ENCODE data around the gene CNTNAP5.

Gene CNTNAP5

DNA sequence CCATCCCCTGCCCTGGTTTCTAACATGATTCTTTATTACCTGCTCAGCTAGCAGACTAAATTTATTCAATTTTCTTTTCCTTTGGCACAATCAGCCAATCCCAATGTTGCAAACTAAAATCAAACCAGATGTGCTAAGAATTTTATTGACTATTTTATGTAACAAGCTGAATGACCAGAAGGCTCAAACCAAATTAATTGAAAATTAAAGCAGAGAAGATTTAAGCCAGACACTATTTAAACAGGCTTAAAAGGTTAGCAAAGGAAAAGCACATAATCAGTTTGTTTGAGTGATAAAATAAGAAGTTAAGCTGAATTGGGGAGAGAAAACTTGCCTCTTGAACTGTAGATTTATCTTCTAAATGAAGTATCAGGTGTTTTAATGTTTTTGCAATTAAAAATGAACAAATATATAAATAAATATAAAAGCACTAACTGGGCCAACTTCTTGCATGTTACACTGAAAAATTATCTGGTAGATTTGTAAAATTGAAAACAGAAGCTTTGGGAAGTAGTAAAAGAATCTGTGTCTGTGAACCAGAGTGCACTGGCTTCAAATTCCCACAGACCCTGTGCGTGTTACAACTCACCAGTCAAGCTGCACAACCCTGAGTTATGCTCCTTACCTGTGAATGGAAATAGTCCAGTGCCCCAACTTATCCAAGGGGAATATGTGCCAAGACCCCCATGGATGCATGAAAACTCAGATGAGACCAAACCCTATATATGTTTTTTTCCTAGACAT lies 283.4 kb downstream of the CNTNAP5 start:
- no peaks in the 10 kb centered on the region for H3K9me3 ChIP-seq (ENCODE audit: insufficient read depth, low read depth, low read length)

GRCh38 chr2:124309563-124310138 lies 284.6 kb downstream of the CNTNAP5 start:
- no peaks in the 10 kb centered on the region for H4K20me1 ChIP-seq (ENCODE audit: insufficient read depth, low read length, poor library complexity, severe bottlenecking)
- H3K4me2 ChIP-seq (ENCODE audit: low read depth, low read length, poor library complexity, severe bottlenecking) = no peak overlapping the region
- H3K9ac ChIP-seq (ENCODE audit: low read depth, low read length, poor library complexity, severe bottlenecking) = no peak overlapping the region
- no peak overlapping the region for H2AFZ ChIP-seq (ENCODE audit: low read length)
- TF ChIP-seq CTCF (conservative IDR thresholded peaks at IDR 0.05; ENCODE audit: low read length) (no peak), EZH2phosphoT487 (IDR thresholded peaks at IDR 0.05; ENCODE audit: borderline replicate concordance) (no peak)
- H3K79me2 ChIP-seq (ENCODE audit: insufficient read depth, low read length) = no peaks in the 10 kb centered on the region
- H3K4me3 ChIP-seq (ENCODE audit: low read length, poor library complexity, severe bottlenecking) = no peak overlapping the region
- no peaks in the 10 kb centered on the region for H3K9me3 ChIP-seq (ENCODE audit: insufficient read depth, low read depth, low read length)
- H3F3A ChIP-seq (ENCODE audit: low read depth) = no peaks in the 10 kb centered on the region
- no peaks in the 10 kb centered on the region for H3K9me2 ChIP-seq (replicated peaks; ENCODE audit: low read depth, low read length)
- no peaks in the 10 kb centered on the region for H3K36me3 ChIP-seq (ENCODE audit: insufficient read depth, low read length)
- H3K27me3 ChIP-seq (ENCODE audit: insufficient read depth, low read length, poor library complexity, severe bottlenecking) = no peaks in the 10 kb centered on the region
- no peaks in the 10 kb centered on the region for H3K4me1 ChIP-seq (ENCODE audit: insufficient read depth, low read length, poor library complexity, severe bottlenecking)

More for the DNA sequence above, 283.4 kb downstream of the CNTNAP5 start:
- Histone ChIP-seq H3K4me2 (ENCODE audit: low read depth, low read length, poor library complexity, severe bottlenecking) (no peak overlapping the region), H3F3A (ENCODE audit: low read depth) (no peaks in the 10 kb centered on the region), H3K9ac (ENCODE audit: low read depth, low read length, poor library complexity, severe bottlenecking) (no peak overlapping the region), H3K79me2 (ENCODE audit: insufficient read depth, low read length) (no peaks in the 10 kb centered on the region), H2AFZ (ENCODE audit: low read length) (no peak overlapping the region), H3K36me3 (ENCODE audit: insufficient read depth, low read length) (no peaks in the 10 kb centered on the region), H4K20me1 (ENCODE audit: insufficient read depth, low read length, poor library complexity, severe bottlenecking) (no peaks in the 10 kb centered on the region), H3K9me2 (replicated peaks; ENCODE audit: low read depth, low read length) (no peaks in the 10 kb centered on the region), H3K4me3 (ENCODE audit: low read length, poor library complexity, severe bottlenecking) (no peak overlapping the region), H3K27me3 (ENCODE audit: insufficient read depth, low read length, poor library complexity, severe bottlenecking) (no peaks in the 10 kb centered on the region), H3K4me1 (ENCODE audit: insufficient read depth, low read length, poor library complexity, severe bottlenecking) (no peaks in the 10 kb centered on the region)
- TF ChIP-seq EZH2phosphoT487 (IDR thresholded peaks at IDR 0.05; ENCODE audit: borderline replicate concordance) (no peak), CTCF (conservative IDR thresholded peaks at IDR 0.05; ENCODE audit: low read length) (no peak)

GRCh38 chr2:124310671-124311070 lies 285.6 kb downstream of the CNTNAP5 start:
- no peaks in the 10 kb centered on the region for H3K36me3 ChIP-seq (ENCODE audit: insufficient read depth, low read length)
- no peaks in the 10 kb centered on the region for H3K4me1 ChIP-seq (ENCODE audit: insufficient read depth, low read length, poor library complexity, severe bottlenecking)
- H3K9ac ChIP-seq (ENCODE audit: low read depth, low read length, poor library complexity, severe bottlenecking) = no peak overlapping the region
- no peaks in the 10 kb centered on the region for H3K9me3 ChIP-seq (ENCODE audit: insufficient read depth, low read depth, low read length)
- TF ChIP-seq CTCF (conservative IDR thresholded peaks at IDR 0.05; ENCODE audit: low read length) (no peak), EZH2phosphoT487 (IDR thresholded peaks at IDR 0.05; ENCODE audit: borderline replicate concordance) (no peak)
- H4K20me1 ChIP-seq (ENCODE audit: insufficient read depth, low read length, poor library complexity, severe bottlenecking) = no peaks in the 10 kb centered on the region
- H3K79me2 ChIP-seq (ENCODE audit: insufficient read depth, low read length) = no peaks in the 10 kb centered on the region
- H3K4me3 ChIP-seq (ENCODE audit: low read length, poor library complexity, severe bottlenecking) = no peak overlapping the region
- no peak overlapping the region for H3K4me2 ChIP-seq (ENCODE audit: low read depth, low read length, poor library complexity, severe bottlenecking)
- H3F3A ChIP-seq (ENCODE audit: low read depth) = no peaks in the 10 kb centered on the region
- no peaks in the 10 kb centered on the region for H3K27me3 ChIP-seq (ENCODE audit: insufficient read depth, low read length, poor library complexity, severe bottlenecking)
- H2AFZ ChIP-seq (ENCODE audit: low read length) = no peak overlapping the region
- H3K9me2 ChIP-seq (replicated peaks; ENCODE audit: low read depth, low read length) = no peaks in the 10 kb centered on the region
